Measurements from ENCODE around the gene GJA3. TPM values are rescaled to one million over a fixed set of nuclear protein-coding genes. Genes with fewer than 3 reads are reported as not detected.

The GJA3 gene
- total and polyA plus RNA-seq, 9 of the 15 experiments (the other 6 are each of a cell fraction or from before 2014, with no cell fraction given), result 0.03 to 0.13 (median 0.04) TPM; not detected in 4

DNA sequence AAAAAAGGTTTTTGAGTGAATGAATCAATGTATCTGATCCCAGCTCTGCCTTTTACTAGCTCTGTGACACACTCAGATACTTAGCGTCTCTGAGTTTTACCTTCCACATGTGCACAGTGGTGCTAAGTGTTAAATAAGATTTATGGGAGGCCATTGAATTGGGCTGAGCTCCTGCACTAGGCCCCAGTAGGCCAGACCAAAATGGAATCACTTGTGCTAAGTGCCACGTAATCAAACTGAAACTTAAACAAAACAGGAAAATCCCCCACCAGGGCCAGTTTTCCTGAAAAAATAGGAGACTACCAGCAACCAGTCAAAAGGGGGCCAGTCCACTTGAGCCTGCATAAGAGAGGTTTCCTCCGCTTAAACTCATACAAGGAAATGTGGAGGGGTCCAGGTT, 40.9 kb downstream of the GJA3 start (continued):
- TF ChIP-seq, protein P1, sequence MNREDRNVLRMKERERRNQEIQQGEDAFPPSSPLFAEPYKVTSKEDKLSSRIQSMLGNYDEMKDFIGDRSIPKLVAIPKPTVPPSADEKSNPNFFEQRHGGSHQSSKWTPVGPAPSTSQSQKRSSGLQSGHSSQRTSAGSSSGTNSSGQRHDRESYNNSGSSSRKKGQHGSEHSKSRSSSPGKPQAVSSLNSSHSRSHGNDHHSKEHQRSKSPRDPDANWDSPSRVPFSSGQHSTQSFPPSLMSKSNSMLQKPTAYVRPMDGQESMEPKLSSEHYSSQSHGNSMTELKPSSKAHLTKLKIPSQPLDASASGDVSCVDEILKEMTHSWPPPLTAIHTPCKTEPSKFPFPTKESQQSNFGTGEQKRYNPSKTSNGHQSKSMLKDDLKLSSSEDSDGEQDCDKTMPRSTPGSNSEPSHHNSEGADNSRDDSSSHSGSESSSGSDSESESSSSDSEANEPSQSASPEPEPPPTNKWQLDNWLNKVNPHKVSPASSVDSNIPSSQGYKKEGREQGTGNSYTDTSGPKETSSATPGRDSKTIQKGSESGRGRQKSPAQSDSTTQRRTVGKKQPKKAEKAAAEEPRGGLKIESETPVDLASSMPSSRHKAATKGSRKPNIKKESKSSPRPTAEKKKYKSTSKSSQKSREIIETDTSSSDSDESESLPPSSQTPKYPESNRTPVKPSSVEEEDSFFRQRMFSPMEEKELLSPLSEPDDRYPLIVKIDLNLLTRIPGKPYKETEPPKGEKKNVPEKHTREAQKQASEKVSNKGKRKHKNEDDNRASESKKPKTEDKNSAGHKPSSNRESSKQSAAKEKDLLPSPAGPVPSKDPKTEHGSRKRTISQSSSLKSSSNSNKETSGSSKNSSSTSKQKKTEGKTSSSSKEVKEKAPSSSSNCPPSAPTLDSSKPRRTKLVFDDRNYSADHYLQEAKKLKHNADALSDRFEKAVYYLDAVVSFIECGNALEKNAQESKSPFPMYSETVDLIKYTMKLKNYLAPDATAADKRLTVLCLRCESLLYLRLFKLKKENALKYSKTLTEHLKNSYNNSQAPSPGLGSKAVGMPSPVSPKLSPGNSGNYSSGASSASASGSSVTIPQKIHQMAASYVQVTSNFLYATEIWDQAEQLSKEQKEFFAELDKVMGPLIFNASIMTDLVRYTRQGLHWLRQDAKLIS (CRISPR knock-in tag; IDR thresholded peaks at IDR 0.05), result no peak
- TF ChIP-seq BRD4 (IDR thresholded peaks at IDR 0.05) (no peak), GTF2B (IDR thresholded peaks at IDR 0.05; ENCODE audit: extremely low read depth, insufficient read length) (no peak), ARHGAP35 (IDR thresholded peaks at IDR 0.05; ENCODE audit: partially characterized antibody) (no peak), NR2C2 (CRISPR knock-in tag; IDR thresholded peaks at IDR 0.05) (no peak), NR2C2 (tag; IDR thresholded peaks at IDR 0.05) (peak; percentile 39; the same call in 1 of the 2 replicates), PPARD (CRISPR knock-in tag; IDR thresholded peaks at IDR 0.05) (0 out of 2 replicates have a peak, but pooled peaks have one; percentile 50), HIVEP1 (CRISPR knock-in tag; IDR thresholded peaks at IDR 0.05) (peak; percentile 65; the same call in 1 of the 2 replicates), ZBTB40 (IDR thresholded peaks at IDR 0.05) (no peak), ZBTB40 (CRISPR knock-in tag; IDR thresholded peaks at IDR 0.05) (no peak), ZNF3 (CRISPR knock-in tag; IDR thresholded peaks at IDR 0.05) (no peak)
- TF ChIP-seq, protein P2, sequence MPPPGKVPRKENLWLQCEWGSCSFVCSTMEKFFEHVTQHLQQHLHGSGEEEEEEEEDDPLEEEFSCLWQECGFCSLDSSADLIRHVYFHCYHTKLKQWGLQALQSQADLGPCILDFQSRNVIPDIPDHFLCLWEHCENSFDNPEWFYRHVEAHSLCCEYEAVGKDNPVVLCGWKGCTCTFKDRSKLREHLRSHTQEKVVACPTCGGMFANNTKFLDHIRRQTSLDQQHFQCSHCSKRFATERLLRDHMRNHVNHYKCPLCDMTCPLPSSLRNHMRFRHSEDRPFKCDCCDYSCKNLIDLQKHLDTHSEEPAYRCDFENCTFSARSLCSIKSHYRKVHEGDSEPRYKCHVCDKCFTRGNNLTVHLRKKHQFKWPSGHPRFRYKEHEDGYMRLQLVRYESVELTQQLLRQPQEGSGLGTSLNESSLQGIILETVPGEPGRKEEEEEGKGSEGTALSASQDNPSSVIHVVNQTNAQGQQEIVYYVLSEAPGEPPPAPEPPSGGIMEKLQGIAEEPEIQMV (tag; conservative IDR thresholded peaks at IDR 0.05; ENCODE audit: low read depth), result peak; percentile 61
